NB4 (cell line): ENCODE data around the gene ST14.

Source experiments
- DNase-seq: peaks from one replicate; pipeline ENCODE4 v3.0.0; 2010; ENCODE audit warnings: low read depth
- H3K4me3 ChIP-seq: one replicate; pipeline ENCODE4 v1.5.1; 2011; ENCODE audit warnings: mild to moderate bottlenecking, low read depth, low read length, moderate library complexity
- CTCF ChIP-seq: IDR thresholded peaks from one replicate; pipeline ENCODE4 v1.5.1; 2012; ENCODE audit warnings: low read depth, low read length
- MAX ChIP-seq: IDR thresholded peaks from 2 replicates; pipeline ENCODE4 v1.6.1; 2011; ENCODE audit warnings: low read depth, low read length
- MYC ChIP-seq: IDR thresholded peaks from 2 replicates; pipeline ENCODE4 v1.6.1; 2011; ENCODE audit warnings: low read depth, low read length
- POLR2A ChIP-seq: IDR thresholded peaks from 2 replicates; pipeline ENCODE4 v1.6.1; 2011; ENCODE audit warnings: mild to moderate bottlenecking; ENCODE audit not compliant: insufficient read length; ENCODE audit errors: extremely low read depth

ST14 gene

GRCh38 chr11:130202009-130202817, 42.6 kb downstream of the ST14 start:
- no peak for TF ChIP-seq POLR2A
- no peak for TF ChIP-seq MYC
- TF ChIP-seq CTCF: no peak
- TF ChIP-seq MAX: no peak
- DNase-seq: no peak
- H3K4me3 ChIP-seq: no peak overlapping the region

GRCh38 chr11:130202818-130203689, 43.5 kb downstream of the ST14 start:
- TF ChIP-seq MYC: no peak
- no peak for TF ChIP-seq MAX
- TF ChIP-seq POLR2A: no peak
- TF ChIP-seq CTCF: no peak
- no peak overlapping the region for H3K4me3 ChIP-seq

GRCh38 chr11:130203766-130204702, 44.5 kb downstream of the ST14 start:
- H3K4me3 ChIP-seq: no peak overlapping the region
- DNase-seq: no peak
- TF ChIP-seq POLR2A (no peak), MAX (no peak), MYC (no peak), CTCF (no peak)

More at GRCh38 chr11:130202818-130203689, 43.5 kb downstream of the ST14 start:
- no peak for DNase-seq

- no peak for TF ChIP-seq POLR2A
- no peak for TF ChIP-seq CTCF
- no peak for TF ChIP-seq MAX
- no peak for TF ChIP-seq MYC
- no peak for DNase-seq
- no peak overlapping the region for H3K4me3 ChIP-seq
Observed at GRCh38 chr11:130204703-130205095, 45.1 kb downstream of the ST14 start.

GRCh38 chr11:130206141-130206540, 46.6 kb downstream of the ST14 start:
- DNase-seq: no peak
- H3K4me3 ChIP-seq: no peak overlapping the region
- no peak for TF ChIP-seq MAX
- no peak for TF ChIP-seq POLR2A
- TF ChIP-seq CTCF: no peak
- no peak for TF ChIP-seq MYC
